Skin of body (tissue), 2 donors: Measurements from ENCODE around the gene RBM43. TPM values are rescaled to one million over a fixed set of nuclear protein-coding genes. Genes with fewer than 3 reads are reported as not detected.
"Not testable (repeated sequence)": the region's sequence is repeated elsewhere in the genome, so short reads cannot be mapped to it uniquely, and the experiment has no call there.

ENCODE experiments used
- DNase-seq: peaks from one replicate; lab custom pipeline; 2025; lab: John Stamatoyannopoulos, UW
- total RNA-seq: library from RNA; depleted of rRNA; stranded (reverse); fragments of >200 nt; gene quantifications from one replicate; pipeline ENCODE4 v1.2.3, GENCODE V29; 2014

RBM43 gene
- total RNA-seq, 1 donor from 2014 or later, result 9.7 TPM

GRCh38 chr2:151269798-151270568, 8.3 kb upstream of the RBM43 start:
- DNase-seq, result no peak

- no peak for DNase-seq
Observed at GRCh38 chr2:151268085-151268484, 6.4 kb upstream of the RBM43 start.

GRCh38 chr2:151267537-151267936, 5.9 kb upstream of the RBM43 start:
- no peak for DNase-seq

GRCh38 chr2:151265991-151266390, 4.3 kb upstream of the RBM43 start:
- no peak for DNase-seq

- DNase-seq, result no peak
Observed at GRCh38 chr2:151264157-151264825, 2.6 kb upstream of the RBM43 start.

- no peak for DNase-seq
Observed at GRCh38 chr2:151262629-151263028, 966 bp upstream of the RBM43 start.

GRCh38 chr2:151261977-151262291, 271 bp upstream of the RBM43 start:
- DNase-seq, result no peak

- peak; percentile 56 for DNase-seq
Observed at GRCh38 chr2:151260573-151261230, 961 bp downstream of the RBM43 start.

GRCh38 chr2:151258121-151258520, 3.5 kb downstream of the RBM43 start:
- DNase-seq, result no peak

GRCh38 chr2:151252646-151253045, 9.0 kb downstream of the RBM43 start:
- no peak for DNase-seq

- DNase-seq, result no peak
Observed at GRCh38 chr2:151251012-151251411, 10.7 kb downstream of the RBM43 start.

- DNase-seq, result no peak
Observed at GRCh38 chr2:151247432-151247831, 14.2 kb downstream of the RBM43 start.

- DNase-seq, result no peak
Observed at GRCh38 chr2:151246152-151246551, 15.5 kb downstream of the RBM43 start.

- no peak for DNase-seq
Observed at GRCh38 chr2:151243468-151243867, 18.2 kb downstream of the RBM43 start.

- no peak for DNase-seq
Observed at GRCh38 chr2:151241224-151241623, 20.4 kb downstream of the RBM43 start.

- no peak for DNase-seq
Observed at GRCh38 chr2:151240433-151240832, 21.2 kb downstream of the RBM43 start.

GRCh38 chr2:151239624-151240023, 22.0 kb downstream of the RBM43 start:
- no peak for DNase-seq

- peak; percentile 93 for DNase-seq
Observed at GRCh38 chr2:151238527-151239487, 22.9 kb downstream of the RBM43 start.

GRCh38 chr2:151237422-151238025, 24.1 kb downstream of the RBM43 start:
- no peak for DNase-seq

GRCh38 chr2:151233760-151234159, 27.9 kb downstream of the RBM43 start:
- DNase-seq, result not testable (repeated sequence)

- DNase-seq, result not testable (repeated sequence)
Observed at GRCh38 chr2:151233288-151233687, 28.4 kb downstream of the RBM43 start.
